Measurements from ENCODE around the gene PSG5.
"Not testable (repeated sequence)": the region's sequence is repeated elsewhere in the genome, so short reads cannot be mapped to it uniquely, and the experiment has no call there.

Gene PSG5

GRCh38 chr19:43186311-43186935 is at the start of gene PSG5:
PSG5 (minus strand) TSS chr19:43186536; CDS start chr19:43186405, 131 bp downstream.
- not testable (repeated sequence) for DNase-seq

- DNase-seq = not testable (repeated sequence)
Observed at GRCh38 chr19:43235686-43236085, 49.4 kb upstream of the PSG5 start.

- no peak for DNase-seq
Observed at GRCh38 chr19:43229315-43229714, 43.0 kb upstream of the PSG5 start.

- not testable (repeated sequence) for DNase-seq
Observed at GRCh38 chr19:43228730-43229129, 42.4 kb upstream of the PSG5 start.

- DNase-seq = not testable (repeated sequence)
Observed at GRCh38 chr19:43226986-43227385, 40.6 kb upstream of the PSG5 start.

GRCh38 chr19:43224855-43225253 is 38.5 kb upstream of the PSG5 start:
- DNase-seq = no peak

GRCh38 chr19:43224201-43224854 is 38.0 kb upstream of the PSG5 start:
- not testable (repeated sequence) for DNase-seq

GRCh38 chr19:43221891-43222290 is 35.6 kb upstream of the PSG5 start:
- not testable (repeated sequence) for DNase-seq

GRCh38 chr19:43219136-43219535 is 32.8 kb upstream of the PSG5 start:
- not testable (repeated sequence) for DNase-seq

- not testable (repeated sequence) for DNase-seq
Observed at GRCh38 chr19:43215881-43216280, 29.5 kb upstream of the PSG5 start.

GRCh38 chr19:43207991-43208390 is 21.7 kb upstream of the PSG5 start:
- DNase-seq = no peak

GRCh38 chr19:43207174-43207573 is 20.8 kb upstream of the PSG5 start:
- DNase-seq = not testable (repeated sequence)

GRCh38 chr19:43205471-43206105 is 19.3 kb upstream of the PSG5 start, which contains the start of gene PSG4:
PSG4 (minus strand) TSS chr19:43205638; CDS start chr19:43205536, 102 bp downstream.
- DNase-seq = not testable (repeated sequence)

- DNase-seq = not testable (repeated sequence)
Observed at GRCh38 chr19:43203611-43204010, 17.3 kb upstream of the PSG5 start.

- DNase-seq = not testable (repeated sequence)
Observed at GRCh38 chr19:43201891-43202290, 15.6 kb upstream of the PSG5 start.

- DNase-seq = not testable (repeated sequence)
Observed at GRCh38 chr19:43201337-43201801, 15.0 kb upstream of the PSG5 start.

GRCh38 chr19:43198686-43199419 is 12.5 kb upstream of the PSG5 start:
- DNase-seq = not testable (repeated sequence)

GRCh38 chr19:43197666-43198397 is 11.5 kb upstream of the PSG5 start:
- not testable (repeated sequence) for DNase-seq

GRCh38 chr19:43194397-43194796 is 8.1 kb upstream of the PSG5 start:
- not testable (repeated sequence) for DNase-seq

- not testable (repeated sequence) for DNase-seq
Observed at GRCh38 chr19:43192381-43193155, 6.2 kb upstream of the PSG5 start.

GRCh38 chr19:43188092-43188491 is 1.8 kb upstream of the PSG5 start:
- DNase-seq = not testable (repeated sequence)
